Aorta (tissue), 5 donors: ENCODE data around the gene IL18. TPM values are rescaled to one million over a fixed set of nuclear protein-coding genes. Genes with fewer than 3 reads are reported as not detected.
"Not testable (repeated sequence)": the region's sequence is repeated elsewhere in the genome, so short reads cannot be mapped to it uniquely, and the experiment has no call there.

Source experiments
- ATAC-seq: fragments of 200-7000 bp; cut with Tn5 transposase; one replicate; pipeline ENCODE4 v1.9.1; 2022; ENCODE audit warnings: moderate library complexity; ENCODE audit not compliant: low FRiP score
- DNase-seq, 2 donors: peaks; one replicate each; pipeline ENCODE4 v3.0.0-alpha.2; 2020
- H3K27ac ChIP-seq, 2 donors: one replicate each; pipeline ENCODE4 v1.5.1; 2013; ENCODE audit warnings: low read length in 2 of 2, mild to moderate bottlenecking in 2 of 2, moderate library complexity in 2 of 2, control low read depth in 1 of 2, inconsistent platforms in 1 of 2, low read depth in 1 of 2
- H3K27me3 ChIP-seq, 2 donors: one replicate each; pipeline ENCODE4 v1.6.1; 2013; ENCODE audit warnings: control low read depth in 1 of 2, low read length in 1 of 2, mild to moderate bottlenecking in 1 of 2, moderate library complexity in 1 of 2; ENCODE audit not compliant: insufficient read depth in 2 of 2, control insufficient read depth in 1 of 2
- H3K36me3 ChIP-seq, 2 donors: one replicate each; pipeline ENCODE4 v1.6.1; 2013; ENCODE audit warnings: control low read depth in 1 of 2, low read length in 1 of 2, mild to moderate bottlenecking in 1 of 2; ENCODE audit not compliant: insufficient read depth in 2 of 2, control insufficient read depth in 1 of 2
- H3K4me1 ChIP-seq, 2 donors: one replicate each; pipeline ENCODE4 v1.6.1; 2013; ENCODE audit warnings: low read length in 2 of 2, control low read depth in 1 of 2, mild to moderate bottlenecking in 1 of 2, moderate library complexity in 1 of 2; ENCODE audit not compliant: insufficient read depth in 2 of 2, control insufficient read depth in 1 of 2
- H3K4me3 ChIP-seq, 2 donors: one replicate each; pipeline ENCODE4 v1.5.1; 2013; ENCODE audit warnings: low read length in 2 of 2, control low read depth in 1 of 2, mild to moderate bottlenecking in 1 of 2
- H3K9me3 ChIP-seq: one replicate; pipeline ENCODE4 v1.6.1; 2013; ENCODE audit warnings: mild to moderate bottlenecking, low read length; ENCODE audit not compliant: control insufficient read depth
- WGBS, 2 donors: extraction: QIAGEN DNeasy Blood & Tissue Kit; methylation state at CpG; one replicate each; pipeline ENCODE4 v1.1.7; 2013; 5-methylcytosine and 5-hydroxymethylcytosine counted together
- intact Hi-C, 2 donors: fragments of 100-400 bp; cut with DNase I; formaldehyde crosslinking; loops; one replicate each; pipeline versions ENCODE4 v1.14.2 to v1.15.0; 2022
- long read RNA-seq, 2 donors: library from polyadenylated mRNA; unstranded; transcript quantifications; one replicate each; pipeline ENCODE4 v2.0.0, GENCODE V29; 2020 to 2021
- polyA plus RNA-seq, 2 donors: library from polyadenylated mRNA; stranded (reverse); fragments of 200-250 nt; gene quantifications; one replicate each; pipeline ENCODE4 v1.2.3, GENCODE V29; 2013
- total RNA-seq, 2 donors: library from RNA; stranded (reverse); fragmentation: NEBNext Ultra II Directional; extraction: Animal tissue kit (Norgen Biotek cat#: 25700); gene quantifications; one replicate each; pipeline ENCODE4 v1.2.1, GENCODE V29; 2021
- donor health status: healthy with polysubstance abuse.
- donor health status: Bipolar disorder and iron deficiency.
- donor health status: DM: no; HTN: no; CAD: no.
- donor health status: DM: no; HTN: no; CAD: no.
- donor health status: DM: yes; HTN: yes; CAD: no.

The IL18 gene
- total RNA-seq (10 to 100 TPM; 11.1 to 17.1 TPM), polyA plus RNA-seq (10 to 100 TPM in 1 of 2 donors, 1 to 10 TPM in 1; 4.1 to 29.8 TPM)
- long read RNA-seq, donor 1, partial matches to known transcripts = 0 of 6 reads
- long read RNA-seq, donor 1, other reads (novel, unspliced or antisense) = 4 of 6 reads
- long read RNA-seq, donor 2, partial matches to known transcripts = 1 of 16 reads
- long read RNA-seq, donor 2, other reads (novel, unspliced or antisense) = 12 of 16 reads

GRCh38 chr11:112163875-112164685 lies at the start of gene IL18:
Gene IL18, minus strand, starts transcription at chr11:112164094. Its CDS starts 9,041 bp downstream, at chr11:112155053.
- intact Hi-C loops = no loop called here
- peak; percentile 59 for ATAC-seq
- 59 to 63% methylated on average over 12 of the region's 12 CpGs for WGBS, 2 donors
- Histone ChIP-seq H3K36me3 (no peaks in the 10 kb centered on the region), H3K4me1 (no peaks in the 10 kb centered on the region), H3K9me3 (no peaks in the 10 kb centered on the region), H3K27ac (no peak within 1 kb of the TSS), H3K4me3 (no peak within 1 kb of the TSS), H3K27me3 (no peaks in the 10 kb centered on the region)
- peak in 1 of 2 donors; percentile 75 for DNase-seq

GRCh38 chr11:112212710-112213109 lies 48.8 kb upstream of the IL18 start:
- no peaks in the 10 kb centered on the region for H3K27me3 ChIP-seq
- no peak overlapping the region for H3K4me3 ChIP-seq
- no peaks in the 10 kb centered on the region for H3K36me3 ChIP-seq
- H3K4me1 ChIP-seq = no peaks in the 10 kb centered on the region
- ATAC-seq (no peak), DNase-seq (no peak)
- no peak overlapping the region for H3K27ac ChIP-seq
- no peaks in the 10 kb centered on the region for H3K9me3 ChIP-seq
- intact Hi-C loops = loop anchor here in 1 of 2 donors (10.0 kb wide), 2 partner anchors 342 to 1072 kb away; no protein-coding TSS in a partner anchor

GRCh38 chr11:112212290-112212689 lies 48.4 kb upstream of the IL18 start:
- no peaks in the 10 kb centered on the region for H3K36me3 ChIP-seq
- H3K27me3 ChIP-seq = no peaks in the 10 kb centered on the region
- intact Hi-C loops = loop anchor here in 1 of 2 donors (10.0 kb wide), 2 partner anchors 343 to 1073 kb away; no protein-coding TSS in a partner anchor
- WGBS, 2 donors = 92 to 94% methylated on average over 3 of the region's 3 CpGs
- DNase-seq = no peak
- no peak overlapping the region for H3K4me3 ChIP-seq
- no peak overlapping the region for H3K27ac ChIP-seq
- H3K4me1 ChIP-seq = no peaks in the 10 kb centered on the region
- H3K9me3 ChIP-seq = no peaks in the 10 kb centered on the region
- ATAC-seq = no peak

DNA sequence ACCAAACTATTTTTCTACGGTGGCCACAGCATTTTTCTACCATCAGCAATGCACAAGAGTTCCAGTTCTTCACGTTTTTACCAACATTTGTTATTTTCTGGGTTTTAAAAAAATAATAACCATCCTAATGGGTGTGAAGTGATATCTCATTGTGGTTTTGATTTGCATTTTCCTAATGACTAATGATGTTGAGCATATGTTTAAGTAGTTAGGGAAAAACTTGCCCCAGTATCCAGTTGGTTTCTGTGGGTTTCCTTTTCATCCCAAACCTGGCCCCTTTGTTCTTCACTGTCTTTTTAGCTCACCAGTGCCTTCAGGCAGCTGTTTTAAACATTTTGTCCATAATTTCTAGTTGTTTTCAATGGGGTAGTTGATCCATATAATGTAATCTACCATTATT lies 47.6 kb upstream of the IL18 start:
- Histone ChIP-seq H3K9me3 (no peaks in the 10 kb centered on the region), H3K27ac (no peak overlapping the region), H3K27me3 (no peaks in the 10 kb centered on the region), H3K4me3 (no peak overlapping the region), H3K4me1 (no peaks in the 10 kb centered on the region), H3K36me3 (no peaks in the 10 kb centered on the region)
- 43 to 47% methylated on average over 2 of the region's 2 CpGs for WGBS, 2 donors
- DNase-seq = no peak
- intact Hi-C loops = loop anchor here in 1 of 2 donors (10.0 kb wide), 2 partner anchors 343 to 1073 kb away; no protein-coding TSS in a partner anchor
- ATAC-seq = no peak

DNA sequence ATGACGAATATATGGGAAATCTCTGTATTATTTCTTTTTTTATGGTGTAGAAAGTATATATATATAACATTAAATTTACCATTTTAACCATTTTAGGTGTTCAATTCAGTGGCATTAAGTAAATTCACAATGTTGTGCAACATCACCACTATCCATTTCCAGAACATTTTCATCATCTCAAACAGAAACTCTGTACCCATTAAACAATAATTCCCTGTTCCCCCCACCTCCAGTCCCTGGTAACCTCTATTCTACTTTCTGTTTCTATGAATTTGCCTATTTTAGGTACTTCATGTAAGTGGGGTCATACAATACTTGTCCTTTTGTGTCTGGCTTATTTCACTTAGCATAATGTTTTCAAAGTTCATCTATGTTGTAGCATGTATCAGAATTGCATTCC lies 47.0 kb upstream of the IL18 start:
- DNase-seq = no peak
- Histone ChIP-seq H3K27me3 (no peaks in the 10 kb centered on the region), H3K9me3 (no peaks in the 10 kb centered on the region), H3K36me3 (no peaks in the 10 kb centered on the region), H3K4me3 (no peak overlapping the region), H3K4me1 (no peaks in the 10 kb centered on the region), H3K27ac (no peak overlapping the region)
- WGBS, 2 donors = 72% methylated on average over 1 of the region's 1 CpG
- intact Hi-C loops = loop anchor here in 1 of 2 donors (10.0 kb wide), 2 partner anchors 344 to 1074 kb away; no protein-coding TSS in a partner anchor
- ATAC-seq = no peak

- WGBS, 2 donors = 94 to 95% methylated on average over 23 of the region's 23 CpGs
- no peak for ATAC-seq
These were observed 42.2 kb upstream of the IL18 start for GRCh38 chr11:112206071-112206470.

DNA sequence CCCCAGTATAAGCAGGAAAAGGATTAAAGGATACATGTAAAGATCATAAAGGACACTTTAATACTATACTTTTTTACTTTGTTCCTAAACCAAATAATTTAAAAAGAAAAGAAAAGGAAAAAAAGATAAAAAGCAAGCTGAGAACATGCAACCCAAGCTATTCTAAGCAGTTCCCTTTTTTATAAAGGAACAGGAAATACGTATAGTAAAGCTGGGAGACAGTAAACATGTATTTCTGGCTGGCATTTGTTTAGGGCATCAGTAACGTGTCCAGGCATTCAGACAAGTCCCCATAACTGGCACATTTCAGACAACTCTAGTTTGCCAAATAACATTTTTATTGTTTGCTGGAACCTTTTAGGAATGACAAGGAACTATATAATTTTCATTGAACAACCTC lies 36.4 kb upstream of the IL18 start:
- 22 to 31% methylated on average over 2 of the region's 2 CpGs for WGBS, 2 donors
- Histone ChIP-seq H3K9me3 (no peaks in the 10 kb centered on the region), H3K4me1 (no peaks in the 10 kb centered on the region), H3K36me3 (no peaks in the 10 kb centered on the region), H3K27me3 (no peaks in the 10 kb centered on the region), H3K27ac (no peak overlapping the region), H3K4me3 (no peak overlapping the region)
- ATAC-seq (no peak), DNase-seq (no peak)
- intact Hi-C loops = no loop called here

More at GRCh38 chr11:112206071-112206470, 42.2 kb upstream of the IL18 start:
- no peaks in the 10 kb centered on the region for H3K9me3 ChIP-seq
- H3K27me3 ChIP-seq = no peaks in the 10 kb centered on the region
- no peak overlapping the region for H3K27ac ChIP-seq
- DNase-seq = no peak
- no peaks in the 10 kb centered on the region for H3K4me1 ChIP-seq
- intact Hi-C loops = no loop called here
- no peak overlapping the region for H3K4me3 ChIP-seq
- H3K36me3 ChIP-seq = no peaks in the 10 kb centered on the region

GRCh38 chr11:112199101-112199500 lies 35.2 kb upstream of the IL18 start:
- H3K36me3 ChIP-seq, ATAC-seq, DNase-seq, intact Hi-C loops, H3K9me3 ChIP-seq, H3K27me3 ChIP-seq, H3K4me3 ChIP-seq, H3K4me1 ChIP-seq, H3K27ac ChIP-seq: not testable (repeated sequence)
- WGBS, 2 donors = 82% methylated on average over 4 of the region's 4 CpGs
